GM04504 (cell line): ENCODE measurements around the gene RBM39.
A peak's percentile ranks its signal among the peaks of the same experiment; 100 is the strongest.

Experiments used
- DNase-seq: peaks from one replicate; pipeline ENCODE4 v3.0.0-alpha.2; 2012; ENCODE audit warnings: low read depth

RBM39 gene

GRCh38 chr20:35669221-35669620, 72.8 kb downstream of the RBM39 start:
- no peak for DNase-seq

GRCh38 chr20:35665949-35666288, 76.1 kb downstream of the RBM39 start:
- no peak for DNase-seq

GRCh38 chr20:35664466-35665206, 77.4 kb downstream of the RBM39 start, which contains the start of the genes CPNE1 and RBM12:
Gene CPNE1 (minus strand): TSS chr20:35664900. CDS start chr20:35632923, 31,977 bp downstream.
Gene RBM12 (minus strand): TSS chr20:35664900. CDS start chr20:35655322, 9,578 bp downstream.
- DNase-seq = peak; percentile 85

DNA sequence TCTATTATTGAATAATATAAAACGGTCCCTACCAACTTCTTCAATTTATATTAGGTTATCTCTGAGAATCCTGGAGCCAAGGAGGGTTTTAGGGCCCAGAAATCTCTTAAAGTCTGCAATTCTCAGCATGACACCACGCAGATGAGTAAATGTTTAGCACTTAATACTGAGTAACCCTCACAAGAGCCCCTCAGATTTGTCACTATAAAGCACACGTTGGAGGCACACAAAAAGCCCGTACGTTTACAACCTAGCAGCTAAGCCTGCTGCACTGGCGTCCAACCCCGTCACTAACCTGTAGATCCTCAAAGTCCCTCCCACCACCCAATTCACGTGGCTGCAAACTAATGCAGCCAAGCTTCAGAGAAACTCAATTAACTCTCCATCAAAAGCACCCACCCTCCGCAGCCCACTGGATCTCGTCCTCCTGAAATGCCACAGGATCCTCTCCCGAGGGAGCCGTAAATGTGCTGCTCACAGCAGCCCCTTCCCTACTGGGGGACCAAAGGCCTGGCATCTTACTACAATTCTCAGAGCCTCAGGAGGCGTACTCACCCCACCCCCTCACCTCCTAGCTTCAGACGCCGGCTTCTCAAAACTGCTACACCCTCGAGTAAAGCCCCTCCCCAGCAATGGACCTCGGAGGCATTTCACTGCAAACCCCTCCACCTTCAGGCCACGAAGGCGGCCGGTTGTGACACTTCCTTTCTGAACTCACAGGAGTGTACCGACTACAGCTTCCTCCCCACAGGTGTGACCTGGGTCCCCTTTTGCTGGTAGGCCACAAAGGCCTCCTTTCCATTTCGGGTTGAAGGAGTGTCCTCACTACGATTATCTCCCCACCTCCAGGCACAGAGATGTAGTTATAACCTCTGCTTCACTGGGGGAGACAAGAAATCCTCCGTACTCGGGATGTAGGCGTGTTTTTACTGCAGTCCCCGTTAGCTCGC, 78.3 kb downstream of the RBM39 start:
- DNase-seq = no peak

DNA sequence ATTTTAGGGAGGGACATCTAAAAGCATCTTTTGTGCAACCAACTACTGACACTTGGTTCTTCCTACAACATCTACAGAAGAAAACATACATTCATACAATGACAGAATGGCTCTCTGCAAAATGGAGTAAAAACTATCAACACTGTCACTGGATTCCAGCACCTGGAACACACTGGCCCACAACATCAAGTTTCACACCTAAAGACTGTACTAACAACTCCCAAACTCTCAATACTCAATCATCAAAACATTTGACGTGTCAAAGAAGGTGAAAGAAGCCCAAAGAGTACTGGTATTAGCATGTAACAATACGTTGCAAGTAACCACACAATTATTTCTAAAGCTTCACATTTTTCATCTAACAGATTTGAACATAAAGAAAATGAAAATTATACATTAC, 79.5 kb downstream of the RBM39 start:
- DNase-seq = no peak

GRCh38 chr20:35661908-35662307, 80.2 kb downstream of the RBM39 start:
- DNase-seq = no peak

GRCh38 chr20:35661053-35661452, 81.0 kb downstream of the RBM39 start:
- DNase-seq = no peak

- DNase-seq = no peak
These were observed 81.7 kb downstream of the RBM39 start for GRCh38 chr20:35660122-35660937.

DNA sequence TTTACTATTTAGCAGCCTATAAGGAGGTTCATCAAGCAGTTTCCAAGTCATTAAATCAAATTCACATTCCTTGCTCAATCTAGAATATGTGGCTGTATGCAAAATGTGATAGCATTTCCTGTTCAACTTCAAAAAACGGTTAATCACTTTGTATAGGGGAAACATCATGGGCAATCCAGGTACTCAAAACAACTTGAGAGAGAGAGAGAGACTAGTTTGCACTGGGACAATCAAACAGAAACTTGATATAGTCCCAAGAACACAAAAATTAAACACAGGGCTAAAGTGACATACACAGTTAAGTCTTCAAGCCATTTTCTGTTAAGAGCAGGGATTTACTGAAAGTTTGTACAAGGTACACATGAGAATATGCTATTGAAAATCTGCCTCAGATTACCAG, 84.8 kb downstream of the RBM39 start:
- DNase-seq = no peak

- no peak for DNase-seq
These were observed 87.6 kb downstream of the RBM39 start for GRCh38 chr20:35654415-35654814.

- DNase-seq = no peak
These were observed 88.2 kb downstream of the RBM39 start for GRCh38 chr20:35653893-35654292.
